Measurements from ENCODE around the gene WNT10A.
A peak's percentile ranks its signal among the peaks of the same experiment; 100 is the strongest.
"Not testable (repeated sequence)": the region's sequence is repeated elsewhere in the genome, so short reads cannot be mapped to it uniquely, and the experiment has no call there.

The WNT10A gene

DNA sequence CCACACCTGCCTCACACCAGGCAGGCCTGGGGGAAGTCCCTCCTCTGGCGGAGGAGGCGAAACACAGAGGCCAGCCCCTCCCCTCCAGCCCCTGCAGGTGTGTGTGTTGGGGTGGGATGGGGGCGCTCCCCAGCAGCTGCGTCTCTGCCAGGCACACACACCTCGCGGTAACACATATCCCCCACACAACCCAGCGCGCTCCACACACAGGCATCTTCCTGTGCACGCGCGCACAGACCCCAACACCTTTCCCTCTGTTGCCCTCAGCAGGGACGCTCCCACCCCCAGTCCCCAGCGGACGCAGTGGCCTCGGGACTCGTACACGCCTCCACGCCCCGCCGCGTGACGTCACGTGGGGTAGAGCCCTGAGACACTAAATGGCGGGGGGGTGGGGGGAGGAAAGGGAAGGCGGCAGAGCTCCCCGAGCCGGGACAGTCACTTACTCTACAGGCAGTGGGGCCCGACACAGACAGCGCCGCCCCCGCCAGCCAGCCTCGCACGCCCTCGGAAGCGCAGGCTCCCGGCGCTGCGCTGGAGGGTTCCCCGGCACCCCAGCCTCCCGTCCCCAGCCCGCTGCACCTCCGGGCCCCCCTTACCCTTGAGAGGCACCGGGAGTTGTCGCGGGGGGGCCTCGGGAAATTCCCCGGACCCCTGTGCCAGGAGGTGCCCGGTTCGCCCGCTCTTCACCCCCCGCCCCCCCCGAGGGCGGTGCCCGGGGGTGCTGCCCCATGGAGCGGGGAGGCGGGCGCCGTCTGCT, at the start of gene WNT10A:
WNT10A (plus strand) TSS at position 751 of the 757 bp plus-strand sequence. CDS start 144 bp downstream, outside the sequence.
- DNase-seq (ENCODE audit: low read depth, low spot score): peak; percentile 57

DNA sequence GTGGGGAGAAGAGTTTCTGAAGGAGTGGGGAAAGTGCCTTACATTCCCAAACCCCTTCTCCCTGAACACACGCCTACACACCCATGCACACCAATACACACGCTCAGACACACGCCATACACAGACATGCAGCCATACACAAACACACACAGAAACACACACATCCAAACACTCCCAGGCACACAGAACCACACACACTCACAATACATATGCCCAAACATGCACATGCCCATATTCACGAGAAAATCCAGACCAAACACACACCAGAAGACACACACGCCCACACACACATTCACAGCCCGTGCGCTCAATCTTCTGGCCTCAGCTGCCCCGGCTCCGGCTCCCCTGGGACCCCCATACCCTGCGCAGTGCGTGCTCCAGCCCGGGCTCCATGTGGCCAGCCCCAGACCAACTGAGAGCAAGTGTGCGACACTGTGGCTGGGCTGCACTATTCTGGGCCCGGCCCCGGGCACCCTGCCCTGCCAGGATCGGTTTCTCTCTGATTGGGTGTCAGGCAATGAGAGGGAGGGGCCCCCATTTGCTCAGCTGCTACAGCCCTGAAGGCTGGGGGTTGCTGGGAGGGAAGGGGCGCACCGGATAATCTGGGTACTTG, 49.2 kb upstream of the WNT10A start, which contains the start of gene PRKAG3:
PRKAG3 (minus strand) TSS at position 426 of the 613 bp plus-strand sequence.
- no peak for DNase-seq (ENCODE audit: low read depth, low spot score)

DNA sequence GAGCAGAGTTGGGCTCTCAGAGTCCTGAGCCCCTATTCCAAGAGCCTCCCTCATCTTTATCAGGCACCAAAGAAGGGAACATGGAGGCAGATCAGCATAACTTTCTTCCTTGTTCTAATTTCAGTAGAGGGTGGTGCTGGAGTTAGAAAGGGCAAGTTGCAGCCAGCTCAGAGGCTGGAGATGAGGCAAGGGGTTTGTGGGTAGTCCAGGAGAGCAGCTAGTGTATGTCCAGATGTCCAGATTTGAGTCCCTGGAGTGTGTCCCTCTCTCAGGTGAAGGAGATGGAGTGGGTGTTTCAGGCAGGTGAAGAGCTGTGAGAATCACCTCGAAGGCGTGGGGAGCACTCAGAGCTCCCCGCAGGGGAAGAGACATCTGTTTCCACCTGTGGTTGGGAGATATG, 48.6 kb upstream of the WNT10A start:
- DNase-seq (ENCODE audit: low read depth, low spot score): no peak

DNA sequence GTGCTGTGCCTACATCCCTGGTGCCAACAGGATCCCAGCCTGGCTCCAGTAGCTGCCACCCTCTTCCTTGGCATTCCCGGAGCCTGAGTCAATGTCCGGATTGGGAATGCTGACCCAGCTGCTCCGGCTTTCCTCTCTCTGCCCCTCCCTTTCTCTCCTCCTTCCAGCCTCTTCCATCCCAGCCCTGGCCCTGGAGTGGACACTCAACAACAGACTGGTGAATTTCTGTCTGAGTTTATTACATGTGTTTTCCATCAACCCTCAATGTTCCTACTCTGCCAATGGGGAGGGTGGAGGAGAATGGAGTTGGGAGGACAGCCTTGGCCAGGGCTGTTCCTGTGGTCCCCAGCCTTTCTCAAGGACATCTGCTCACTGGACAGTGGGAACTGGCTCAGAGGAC, 48.1 kb upstream of the WNT10A start:
- DNase-seq (ENCODE audit: low read depth, low spot score): no peak

DNA sequence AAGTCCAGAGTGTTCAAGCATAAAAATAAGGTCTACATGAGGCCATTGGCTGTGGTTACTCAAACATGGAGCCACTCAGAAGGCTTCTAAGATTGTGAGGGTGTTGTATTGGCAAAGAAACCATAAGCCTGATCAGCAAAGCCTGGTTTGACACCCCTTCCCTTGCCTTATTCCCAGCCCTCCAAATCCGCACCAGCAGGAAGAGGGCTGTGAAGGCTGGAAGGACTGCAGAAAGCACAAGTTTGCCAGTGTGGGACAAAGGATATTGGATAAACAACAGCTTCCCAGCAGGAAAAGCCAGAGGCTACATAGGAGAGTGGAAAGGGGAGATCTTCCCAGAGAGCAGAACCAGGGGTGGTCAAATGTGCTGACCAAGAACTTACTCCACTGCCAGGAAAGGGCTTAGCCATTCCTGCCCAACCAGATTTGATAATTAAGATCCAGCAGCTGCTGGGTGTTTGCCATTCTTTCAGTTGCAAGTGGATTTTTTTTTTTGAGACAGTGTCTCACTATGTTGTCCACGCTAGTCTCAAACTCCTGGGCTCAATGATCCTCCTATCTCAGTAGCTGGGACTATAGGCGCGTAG, 47.5 kb upstream of the WNT10A start:
- DNase-seq (ENCODE audit: low read depth, low spot score): peak; percentile 49

DNA sequence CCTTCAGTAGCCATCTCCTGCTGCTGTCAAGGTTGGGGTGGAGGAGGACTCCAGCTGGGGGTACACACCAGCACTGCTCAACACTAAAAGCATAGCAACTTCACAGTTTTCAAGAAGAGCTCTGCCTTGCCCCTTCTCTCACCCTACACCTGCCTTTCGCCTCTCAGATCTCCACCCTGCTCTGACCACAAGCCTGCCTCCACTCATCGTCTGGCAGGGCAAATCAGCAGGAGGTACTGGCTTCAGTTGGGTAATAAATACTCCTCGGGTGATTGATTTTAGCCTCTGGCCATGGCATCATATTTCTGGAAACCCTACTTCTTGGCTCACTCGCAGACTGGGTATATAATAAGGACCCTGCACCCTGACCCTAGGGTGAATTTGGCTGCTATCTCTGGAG, 46.0 kb upstream of the WNT10A start:
- DNase-seq (ENCODE audit: low read depth, low spot score): no peak

DNA sequence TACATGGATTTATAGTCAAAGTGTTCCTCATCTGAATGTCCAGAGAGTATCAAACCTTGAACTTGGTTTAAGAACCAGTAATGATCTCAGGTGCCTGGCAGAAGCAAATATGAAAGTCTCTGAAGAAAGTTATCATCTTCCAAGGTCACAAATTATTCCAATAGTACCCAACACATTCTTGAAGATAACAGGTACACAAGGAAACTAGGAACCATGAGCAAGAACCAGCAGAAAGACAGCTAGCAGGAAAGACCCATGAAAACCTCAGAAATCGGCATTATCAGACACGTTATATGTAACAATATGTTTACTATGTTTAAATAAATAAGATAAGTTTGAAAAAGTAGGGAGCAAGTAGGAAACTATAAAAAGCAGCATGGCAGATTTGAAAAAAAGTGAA, 43.2 kb upstream of the WNT10A start:
- no peak for DNase-seq (ENCODE audit: low read depth, low spot score)

DNA sequence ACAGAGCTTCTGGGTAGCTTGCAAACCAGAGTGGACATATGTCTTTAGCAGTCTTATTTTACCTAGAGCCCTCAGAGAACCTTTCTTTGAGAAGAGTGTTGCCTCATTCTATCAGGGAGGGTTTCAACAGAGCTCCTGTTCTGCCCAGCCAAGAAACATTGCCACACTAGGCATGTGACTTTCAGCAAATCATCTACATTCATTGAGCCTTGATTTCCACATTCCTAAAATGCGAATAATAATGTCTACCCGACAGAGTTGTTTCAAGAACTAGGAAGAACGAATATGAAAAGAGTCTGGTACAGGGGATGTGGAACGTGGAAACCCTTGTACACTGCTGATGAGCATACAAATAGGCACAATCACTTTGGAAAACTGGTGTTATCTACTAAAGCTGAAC, 41.2 kb upstream of the WNT10A start:
- no peak for DNase-seq (ENCODE audit: low read depth, low spot score)

DNA sequence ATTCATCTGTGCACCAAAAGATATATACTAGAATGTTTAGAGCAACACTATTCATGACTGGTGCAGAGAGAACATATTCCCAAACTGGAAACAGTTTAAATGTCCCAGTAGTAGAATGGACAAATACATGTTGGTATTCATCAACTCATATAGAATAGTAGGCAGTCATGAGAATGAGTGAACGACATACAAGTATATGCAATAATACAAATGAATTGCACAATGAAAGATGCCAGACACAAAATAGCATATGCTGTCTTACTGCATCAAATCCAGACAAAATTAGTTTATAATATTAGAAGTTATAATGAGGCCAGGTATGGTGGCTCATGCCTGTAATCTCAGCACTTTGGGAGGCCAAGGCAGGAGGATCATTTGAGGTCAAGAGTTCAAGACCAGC, 40.8 kb upstream of the WNT10A start:
- no peak for DNase-seq (ENCODE audit: low read depth, low spot score)

DNA sequence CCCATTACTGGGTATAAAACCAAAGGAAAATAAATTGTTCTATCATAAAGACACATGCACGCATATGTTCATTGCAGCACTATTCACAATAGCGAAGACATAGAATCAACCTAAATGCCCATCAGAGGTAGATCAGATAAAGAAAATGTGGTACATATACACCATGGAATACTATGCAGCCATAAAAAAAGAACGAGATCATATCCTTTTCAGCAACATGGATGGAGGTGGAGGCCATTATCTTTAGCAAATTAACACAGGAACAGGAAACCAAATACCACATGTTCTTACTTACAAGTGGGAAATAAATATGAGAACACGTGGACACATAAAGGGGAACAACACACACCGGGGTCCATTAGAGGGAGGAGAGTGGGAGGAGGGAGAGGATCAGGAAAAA, 36.3 kb upstream of the WNT10A start:
- DNase-seq (ENCODE audit: low read depth, low spot score): not testable (repeated sequence)

DNA sequence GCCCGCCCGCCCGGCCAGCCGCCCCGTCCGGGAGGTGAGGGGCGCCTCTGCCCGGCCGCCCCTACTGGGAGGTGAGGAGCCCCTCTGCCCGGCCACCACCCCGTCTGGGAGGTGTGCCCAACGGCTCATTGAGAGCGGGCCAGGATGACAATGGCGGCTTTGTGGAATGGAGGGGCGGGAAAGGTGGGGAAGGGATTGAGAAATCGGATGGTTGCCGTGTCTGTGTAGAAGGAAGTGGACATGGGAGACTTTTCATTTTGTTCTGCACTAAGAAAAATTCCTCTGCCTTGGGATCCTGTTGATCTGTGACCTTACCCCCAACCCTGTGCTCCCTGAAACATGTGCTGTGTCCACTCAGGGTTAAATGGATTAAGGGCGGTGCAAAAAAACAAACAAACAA, 33.7 kb upstream of the WNT10A start:
- DNase-seq (ENCODE audit: low read depth, low spot score): not testable (repeated sequence)

DNA sequence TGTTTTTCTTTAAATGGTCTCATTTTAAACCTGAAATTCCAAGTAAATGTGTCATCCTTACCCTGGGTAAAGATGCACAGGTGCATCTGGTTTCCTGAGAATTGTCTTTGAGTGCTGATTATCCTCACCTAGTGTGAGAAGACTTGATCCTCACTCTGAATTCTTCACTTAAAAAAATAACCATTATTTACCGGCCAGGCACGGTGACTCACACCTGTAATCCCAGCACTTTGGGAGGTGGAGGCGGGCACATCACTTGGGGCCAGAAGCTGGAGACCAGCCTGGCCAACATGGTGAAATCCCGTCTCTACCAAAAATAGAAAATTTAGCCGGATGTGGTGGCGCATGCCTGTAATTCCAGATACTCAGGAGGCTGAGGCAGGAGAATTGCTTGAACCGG, 30.9 kb upstream of the WNT10A start:
- DNase-seq (ENCODE audit: low read depth, low spot score): no peak

DNA sequence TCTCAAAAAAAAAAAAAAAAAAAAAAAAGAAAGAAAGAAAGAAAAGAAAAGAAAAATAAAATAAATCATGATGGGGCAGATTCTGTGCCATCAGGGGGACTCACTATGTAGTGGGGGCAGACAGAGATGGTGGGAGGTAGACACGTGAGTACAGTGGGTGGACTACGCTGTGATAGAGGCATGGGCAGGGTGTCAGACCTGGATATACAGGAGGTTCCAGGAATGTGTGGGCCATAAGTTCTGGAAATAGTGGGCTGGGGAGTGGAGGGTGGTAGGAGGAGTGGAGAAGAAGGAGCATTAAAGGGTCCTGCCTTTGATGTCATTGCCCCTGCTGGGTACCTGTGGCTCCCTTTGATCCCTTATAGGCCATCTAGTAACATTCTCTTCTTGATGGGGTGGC, 29.9 kb upstream of the WNT10A start:
- DNase-seq (ENCODE audit: low read depth, low spot score): no peak

DNA sequence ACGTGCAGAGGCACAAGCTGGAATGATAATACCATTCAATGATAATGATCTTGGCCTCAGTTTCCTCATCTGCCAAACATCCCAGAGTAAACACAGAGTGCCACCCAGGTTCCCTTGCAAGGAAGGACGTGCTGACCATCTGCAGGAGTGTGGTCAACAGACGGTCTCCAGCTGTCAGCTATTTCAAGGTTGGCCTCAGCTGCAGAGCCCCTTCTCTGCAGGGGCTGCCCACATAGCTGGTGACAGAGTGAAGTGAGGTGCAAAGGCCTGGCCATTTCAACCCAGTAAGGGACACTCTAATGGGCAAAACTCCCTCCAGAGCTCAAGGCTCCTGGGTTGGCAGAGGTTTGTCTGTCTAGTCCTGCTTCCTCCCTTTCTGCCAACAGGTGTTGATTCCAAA, 29.4 kb upstream of the WNT10A start:
- no peak for DNase-seq (ENCODE audit: low read depth, low spot score)

DNA sequence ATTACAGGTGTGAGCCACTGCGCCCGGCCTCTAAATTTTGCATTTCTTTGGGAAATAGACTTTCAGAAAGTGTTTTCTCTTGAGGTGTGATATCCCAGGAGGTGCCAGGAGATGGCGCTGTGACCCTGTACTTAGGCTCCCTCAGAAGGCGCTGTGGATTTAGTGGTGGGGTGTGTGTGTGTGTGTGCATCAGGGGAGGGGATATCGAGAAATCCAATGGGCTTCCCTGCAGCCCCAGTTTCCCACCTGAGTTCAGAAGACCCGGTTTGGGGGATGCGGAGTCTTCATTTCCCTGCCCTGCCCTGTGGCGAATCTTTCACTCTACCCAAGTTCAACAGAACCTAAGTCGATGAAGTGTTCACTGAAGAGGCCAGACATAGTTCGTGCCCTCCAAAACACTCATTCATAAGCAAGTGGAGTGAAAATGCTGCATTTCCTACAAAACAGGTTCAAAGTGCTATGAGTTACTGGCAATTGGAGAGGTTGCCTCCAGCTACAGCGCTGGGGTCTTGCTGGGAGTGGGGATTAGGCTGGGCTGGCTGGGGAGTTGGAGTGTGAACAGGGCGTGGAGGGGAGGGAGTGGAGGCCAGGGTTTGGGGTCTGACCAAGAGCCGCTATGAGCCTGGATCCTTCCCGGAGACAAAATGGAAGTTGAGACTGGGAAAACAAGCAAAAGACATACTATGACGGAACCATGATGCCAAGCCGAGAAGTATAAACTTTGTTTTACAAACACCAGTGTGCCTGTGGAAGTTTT, 27.6 kb upstream of the WNT10A start:
- DNase-seq (ENCODE audit: low read depth, low spot score): peak; percentile 85

DNA sequence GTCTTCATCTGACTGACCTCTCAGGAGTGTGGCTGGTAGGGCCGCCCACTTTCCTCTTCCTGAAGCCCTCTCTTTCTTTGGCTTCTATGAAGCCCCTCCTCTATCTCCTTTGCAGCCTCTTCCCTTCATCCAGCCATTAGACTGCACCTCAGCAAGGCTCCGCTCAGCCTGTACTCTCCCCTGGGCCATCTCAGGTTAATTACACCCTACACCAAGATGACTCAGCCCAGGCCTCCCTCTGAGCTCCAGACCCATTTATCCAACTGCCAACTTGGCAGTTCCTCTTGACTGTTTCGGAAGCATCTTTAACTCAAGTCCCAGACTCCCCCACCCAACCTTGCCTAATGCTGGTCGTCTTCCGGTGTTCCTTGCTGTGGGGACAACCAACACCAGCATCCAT, 26.9 kb upstream of the WNT10A start:
- DNase-seq (ENCODE audit: low read depth, low spot score): peak; percentile 86

DNA sequence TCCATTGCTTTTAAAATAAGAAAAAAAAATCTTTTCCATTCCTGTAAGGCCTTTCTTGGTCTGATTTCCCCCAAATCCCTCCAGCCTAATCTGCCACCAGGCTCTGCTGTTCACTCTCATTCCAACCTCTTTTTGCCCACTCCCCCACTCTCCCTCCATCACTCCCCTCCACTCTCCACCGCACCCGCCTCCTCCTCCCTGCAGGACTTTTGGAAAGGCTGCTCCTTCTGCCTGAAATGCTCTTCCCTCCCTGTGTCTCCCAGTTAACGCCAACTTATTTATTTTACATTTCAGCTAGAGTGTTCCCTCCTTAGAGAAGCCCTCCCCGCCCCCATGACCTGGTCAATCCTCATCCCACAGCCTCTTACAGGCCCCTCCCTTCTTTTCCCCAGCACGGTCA, 25.8 kb upstream of the WNT10A start:
- no peak for DNase-seq (ENCODE audit: low read depth, low spot score)

DNA sequence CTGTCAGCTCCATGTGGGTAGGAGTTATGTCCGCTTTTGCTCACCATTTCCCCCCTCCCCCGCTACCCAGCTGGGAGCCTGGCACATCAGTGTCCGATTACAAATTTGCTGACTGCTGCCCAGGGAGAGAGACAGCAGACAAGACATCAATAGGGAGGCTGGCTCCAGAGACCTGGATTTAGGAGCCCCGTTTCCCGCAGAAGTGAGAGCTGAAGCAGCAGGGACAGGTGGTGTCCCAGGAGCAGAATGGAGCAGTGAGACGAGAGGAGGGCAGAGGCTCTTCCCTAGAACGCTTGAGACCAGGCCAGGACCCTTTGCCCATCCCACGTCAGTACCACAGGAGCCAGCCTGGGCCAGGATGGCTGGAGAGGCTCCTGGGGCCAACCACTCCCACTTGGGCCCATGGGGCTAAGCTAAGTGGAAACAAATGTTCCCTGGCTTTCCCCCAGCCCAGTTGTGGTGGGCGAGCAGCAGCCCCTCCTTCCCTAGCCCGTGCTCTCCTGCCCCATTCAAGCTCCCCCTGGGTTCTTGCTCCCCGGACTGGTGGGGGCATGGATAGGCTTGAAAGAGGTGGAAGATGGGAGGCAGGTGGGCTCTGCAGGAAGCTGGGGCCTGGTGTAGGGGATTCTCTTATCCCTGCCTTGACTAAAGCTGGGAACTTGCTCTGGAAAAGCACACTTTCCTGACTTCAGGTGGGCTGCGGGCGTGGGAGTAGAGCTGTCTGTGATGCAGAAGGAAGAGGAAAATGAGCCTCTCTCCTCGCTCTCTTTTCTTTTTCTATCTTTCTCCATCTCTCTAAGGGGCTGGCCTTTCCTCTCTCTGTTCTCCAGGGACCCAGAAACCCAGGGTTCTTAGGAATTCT, 25.1 kb upstream of the WNT10A start:
- no peak for DNase-seq (ENCODE audit: low read depth, low spot score)

DNA sequence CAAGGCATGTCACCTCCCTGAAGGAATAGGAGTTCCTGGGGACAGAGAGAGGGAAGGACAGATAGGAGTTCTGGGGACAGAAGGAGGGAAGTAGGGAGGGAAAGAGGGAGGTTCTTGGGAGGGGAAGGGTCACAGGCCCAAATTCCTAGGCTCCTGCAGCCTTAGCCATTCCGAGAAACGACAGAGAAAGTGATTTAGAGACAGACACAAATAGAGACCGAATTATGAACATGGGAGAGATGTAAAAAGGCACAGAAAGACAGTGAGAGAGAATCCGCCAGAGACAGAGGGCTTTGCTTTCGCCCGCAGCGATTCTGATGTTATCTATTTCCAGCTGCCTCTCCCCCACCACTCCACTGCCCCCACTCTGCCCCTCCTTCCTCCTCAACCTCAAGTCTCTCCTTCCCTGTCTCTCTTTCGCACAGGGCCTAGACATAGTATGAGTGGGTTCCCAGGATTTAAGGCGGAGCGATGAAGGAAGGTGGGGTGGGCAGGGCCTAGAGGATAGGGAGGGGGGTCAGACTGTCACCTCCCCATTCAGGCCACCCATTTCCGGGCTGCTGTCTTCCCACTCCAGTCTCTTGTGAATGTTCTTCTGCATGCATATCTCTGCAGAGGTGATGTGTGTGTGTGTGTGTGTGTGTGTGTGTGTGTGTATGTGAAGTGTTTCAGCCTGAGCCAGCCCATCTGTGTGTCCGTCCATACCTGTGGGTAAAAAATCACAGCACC, 24.3 kb upstream of the WNT10A start:
- DNase-seq (ENCODE audit: low read depth, low spot score): peak; percentile 78

DNA sequence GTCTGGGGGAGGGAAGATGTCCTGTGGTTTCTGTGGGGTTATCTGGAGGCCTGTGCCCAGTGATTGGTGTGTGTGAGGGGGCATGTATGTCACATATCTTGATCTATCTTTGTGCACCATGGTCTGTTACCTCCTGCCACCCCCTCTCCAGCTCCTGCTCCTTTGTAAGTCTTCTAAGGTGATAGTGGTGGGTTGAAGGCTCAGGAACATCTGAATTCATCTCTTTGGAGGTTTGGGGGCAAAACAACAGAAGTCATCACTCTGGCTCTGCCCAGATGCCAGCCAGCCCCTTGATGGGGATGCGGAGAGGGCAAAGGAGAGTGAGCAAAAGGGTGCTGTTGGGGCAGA, 23.8 kb upstream of the WNT10A start:
- no peak for DNase-seq (ENCODE audit: low read depth, low spot score)
